Stimulated activated effector memory CD8-positive, alpha-beta T cell treated with anti-CD3 and anti-CD28 coated beads, Interleukin-12 subunit alpha, Interleukin-12 subunit beta, amount 100 ng/mL, for 72 hours (primary cell): ENCODE results near the gene PTPN13.
"Not testable (repeated sequence)": the region's sequence is repeated elsewhere in the genome, so short reads cannot be mapped to it uniquely, and the experiment has no call there.

Experiments used
- ATAC-seq: fragments of 150-1000 bp; cut with Tn5 transposase; 2 replicates; pipeline ENCODE4 v1.10.0; 2021
- DNase-seq, 2 donors: peaks; one replicate each; pipeline ENCODE4 v3.0.0; 2021 to 2022; ENCODE audit warnings: low spot score in 2 of 2
- H3K27ac Mint-ChIP-seq: one replicate; pipeline ENCODE4 v1.8.0; 2022; ENCODE audit warnings: mild to moderate bottlenecking, mixed read lengths
- H3K36me3 Mint-ChIP-seq: one replicate; pipeline ENCODE4 v1.8.0; 2022; ENCODE audit warnings: mild to moderate bottlenecking, mixed read lengths
- H3K4me1 Mint-ChIP-seq: one replicate; pipeline ENCODE4 v1.8.0; 2022; ENCODE audit warnings: mixed read lengths
- H3K4me3 Mint-ChIP-seq: one replicate; pipeline ENCODE4 v1.8.0; 2022; ENCODE audit warnings: mild to moderate bottlenecking, mixed read lengths
- H3K9me3 Mint-ChIP-seq: one replicate; pipeline ENCODE4 v1.8.0; 2022; ENCODE audit warnings: mixed read lengths

Gene PTPN13

DNA sequence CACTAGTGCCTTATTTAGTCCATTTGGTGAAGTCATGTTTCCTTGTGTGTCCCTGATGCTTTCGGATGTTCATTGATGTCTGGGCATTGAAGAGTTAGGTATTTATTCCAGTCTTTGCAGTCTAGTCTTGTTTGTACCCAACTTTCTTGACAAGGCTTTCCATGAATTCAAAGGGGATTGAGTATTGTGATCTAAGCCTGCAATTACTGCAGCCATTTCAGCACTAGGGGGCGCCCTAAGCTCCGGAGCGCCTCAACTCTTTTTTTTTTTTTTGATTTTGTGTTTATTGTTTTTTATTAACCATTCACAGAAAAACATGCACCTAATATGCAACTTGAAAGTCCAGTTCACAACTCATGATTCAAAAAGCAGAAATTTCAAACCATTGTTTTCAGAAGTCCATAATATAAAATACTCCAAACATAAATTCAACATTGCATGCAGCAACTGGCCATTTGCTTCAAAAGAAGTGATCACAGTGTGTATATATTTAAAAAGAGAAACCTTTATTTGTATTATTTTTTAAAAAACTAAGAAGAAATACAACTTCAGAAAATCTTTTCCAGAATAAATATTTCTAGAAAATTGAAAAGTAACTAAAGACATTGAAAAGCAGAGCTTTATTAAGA, 59.2 kb downstream of the PTPN13 start:
- peaks cover 6% of the 10 kb centered on the region for H3K4me1 Mint-ChIP-seq
- DNase-seq: no peak
- H3K9me3 Mint-ChIP-seq: peaks cover 29% of the 10 kb centered on the region

DNA sequence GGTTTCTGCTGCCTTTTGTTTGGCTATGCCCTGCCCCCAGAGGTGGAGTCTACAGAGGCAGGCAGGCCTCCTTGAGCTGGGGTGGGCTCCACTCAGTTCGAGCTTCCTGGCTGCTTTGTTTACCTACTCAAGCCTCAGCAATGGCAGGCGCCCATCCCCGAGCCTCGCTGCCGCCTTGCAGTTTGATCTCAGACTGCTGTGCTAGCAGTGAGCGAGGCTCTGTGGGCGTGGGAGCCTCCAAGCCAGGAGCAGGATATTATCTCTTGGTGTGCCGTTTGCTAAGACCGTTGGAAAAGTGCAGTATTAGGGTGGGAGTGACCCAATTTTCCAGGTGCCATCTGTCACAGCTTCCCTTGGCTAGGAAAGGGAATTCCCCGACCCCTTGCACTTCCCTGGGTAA, 62.7 kb downstream of the PTPN13 start:
- not testable (repeated sequence) for H3K36me3 Mint-ChIP-seq, DNase-seq, H3K4me3 Mint-ChIP-seq, H3K4me1 Mint-ChIP-seq, H3K27ac Mint-ChIP-seq, ATAC-seq
- H3K9me3 Mint-ChIP-seq: peaks cover 14% of the 10 kb centered on the region

More for the DNA sequence above, 59.2 kb downstream of the PTPN13 start:
- ATAC-seq: no peak
- Mint-ChIP-seq H3K4me3 (no peak overlapping the region), H3K36me3 (no peaks in the 10 kb centered on the region), H3K27ac (no peak overlapping the region)

DNA sequence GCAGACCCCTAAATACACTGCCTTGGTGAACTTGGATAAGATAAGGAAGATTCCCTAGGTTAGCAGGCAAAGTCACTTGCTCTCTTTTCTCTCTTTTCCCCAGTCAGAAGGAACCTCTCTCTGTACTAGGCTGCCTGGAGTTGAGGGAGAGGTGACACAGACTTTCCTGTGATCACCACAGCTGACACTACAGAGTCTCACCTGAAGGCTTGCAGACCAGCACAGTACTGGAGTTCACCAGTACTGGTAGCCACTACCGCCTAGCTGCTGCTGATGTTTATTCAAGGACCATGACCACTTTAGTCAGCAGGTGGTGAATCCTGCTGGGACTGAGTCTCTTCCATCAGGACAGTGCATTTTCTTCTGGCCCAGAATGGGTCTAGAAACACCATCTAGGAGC, 63.3 kb downstream of the PTPN13 start:
- Mint-ChIP-seq H3K9me3 (peaks cover 11% of the 10 kb centered on the region), H3K27ac (no peak overlapping the region), H3K4me3 (no peak overlapping the region), H3K36me3 (no peaks in the 10 kb centered on the region), H3K4me1 (peaks cover 6% of the 10 kb centered on the region)
- ATAC-seq: peak; percentile 65
- DNase-seq: no peak

DNA sequence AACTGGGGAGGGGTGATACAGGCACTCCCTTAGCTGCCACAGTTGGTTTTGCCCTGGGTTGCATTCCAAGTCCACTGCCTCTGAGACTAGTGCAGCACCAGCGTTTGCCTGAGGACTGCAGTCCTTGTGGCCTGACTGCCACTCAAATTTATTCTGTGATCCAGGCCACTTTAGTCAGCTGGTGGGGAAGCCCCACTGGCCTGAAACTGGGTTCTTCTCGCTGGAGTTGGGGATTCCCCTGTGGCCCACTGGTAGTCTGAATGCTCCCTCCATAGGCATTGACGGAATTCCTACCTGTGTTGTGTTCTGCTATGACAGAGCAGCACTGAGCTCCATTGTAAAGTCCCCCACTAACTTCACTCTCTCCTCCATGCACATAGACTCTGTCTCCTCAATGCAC, 63.8 kb downstream of the PTPN13 start:
- H3K4me3 Mint-ChIP-seq: no peak overlapping the region
- peaks cover 6% of the 10 kb centered on the region for H3K9me3 Mint-ChIP-seq
- H3K36me3 Mint-ChIP-seq: no peaks in the 10 kb centered on the region
- ATAC-seq (peak; percentile 47), DNase-seq (no peak)
- H3K27ac Mint-ChIP-seq: no peak overlapping the region
- peaks cover 6% of the 10 kb centered on the region for H3K4me1 Mint-ChIP-seq

DNA sequence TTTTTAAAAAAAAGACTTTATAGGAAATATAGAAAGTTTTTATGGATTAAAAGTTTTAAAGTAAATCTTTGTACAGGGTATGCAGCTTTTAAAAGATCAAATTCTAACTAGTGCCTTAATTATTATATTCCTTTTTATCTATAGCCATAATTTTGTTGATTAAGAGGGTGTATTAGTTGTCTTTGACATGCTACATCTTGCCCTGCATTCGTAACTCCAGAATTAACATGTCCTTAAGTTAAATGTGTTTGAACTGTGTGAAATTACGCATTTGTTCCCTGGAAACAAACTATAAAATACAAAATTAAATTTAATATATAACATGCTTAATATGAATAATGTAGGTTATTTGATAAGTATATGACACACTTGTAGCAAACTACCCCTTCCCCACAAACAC, 66.3 kb downstream of the PTPN13 start:
- Mint-ChIP-seq H3K36me3 (no peaks in the 10 kb centered on the region), H3K4me3 (no peak overlapping the region), H3K4me1 (peaks cover 6% of the 10 kb centered on the region), H3K27ac (no peak overlapping the region), H3K9me3 (peaks cover 3% of the 10 kb centered on the region)
- DNase-seq: no peak
- no peak for ATAC-seq

DNA sequence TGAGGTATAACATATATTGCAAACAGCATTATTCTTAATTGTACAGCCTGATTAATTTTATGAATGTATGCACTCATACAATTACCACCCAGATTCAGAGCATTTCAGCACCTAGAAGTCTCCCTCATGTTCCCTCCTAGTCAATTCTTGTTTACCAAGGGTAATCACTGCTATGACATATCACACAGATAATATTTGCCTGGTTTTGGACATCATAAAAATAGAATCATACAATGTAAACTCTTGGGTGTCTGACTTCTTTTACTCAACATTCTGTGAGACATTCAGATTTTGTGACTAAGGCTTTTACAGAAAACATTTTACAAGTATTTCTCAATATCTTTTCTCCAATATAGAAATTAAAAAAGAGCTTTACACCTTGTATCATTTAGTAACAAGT, 66.9 kb downstream of the PTPN13 start:
- Mint-ChIP-seq H3K36me3 (no peaks in the 10 kb centered on the region), H3K27ac (no peak overlapping the region), H3K4me1 (peaks cover 6% of the 10 kb centered on the region), H3K9me3 (no peaks in the 10 kb centered on the region), H3K4me3 (no peak overlapping the region)
- DNase-seq: no peak
- no peak for ATAC-seq

DNA sequence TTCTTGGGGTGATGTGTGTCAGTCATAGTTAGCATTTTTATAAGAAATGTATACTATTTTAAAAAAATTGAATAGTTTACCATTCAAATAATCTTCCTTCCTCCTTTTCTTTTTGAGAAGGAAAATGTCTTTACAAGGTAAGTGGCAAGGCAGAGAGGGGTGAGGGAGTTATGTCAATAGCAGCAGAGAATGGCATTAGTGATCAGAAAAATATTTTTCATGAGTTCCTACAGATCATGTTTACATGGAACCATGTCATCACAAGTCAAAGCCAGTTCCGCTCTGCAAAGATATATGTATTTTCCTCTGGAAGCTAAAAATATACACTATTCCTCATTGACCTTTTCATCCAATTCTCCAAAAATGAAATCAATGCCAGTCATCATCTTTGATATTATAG, 67.3 kb downstream of the PTPN13 start:
- H3K27ac Mint-ChIP-seq: no peak overlapping the region
- H3K36me3 Mint-ChIP-seq: no peaks in the 10 kb centered on the region
- H3K4me3 Mint-ChIP-seq: no peak overlapping the region
- no peak for ATAC-seq
- no peaks in the 10 kb centered on the region for H3K9me3 Mint-ChIP-seq
- H3K4me1 Mint-ChIP-seq: peaks cover 6% of the 10 kb centered on the region
- DNase-seq: no peak

DNA sequence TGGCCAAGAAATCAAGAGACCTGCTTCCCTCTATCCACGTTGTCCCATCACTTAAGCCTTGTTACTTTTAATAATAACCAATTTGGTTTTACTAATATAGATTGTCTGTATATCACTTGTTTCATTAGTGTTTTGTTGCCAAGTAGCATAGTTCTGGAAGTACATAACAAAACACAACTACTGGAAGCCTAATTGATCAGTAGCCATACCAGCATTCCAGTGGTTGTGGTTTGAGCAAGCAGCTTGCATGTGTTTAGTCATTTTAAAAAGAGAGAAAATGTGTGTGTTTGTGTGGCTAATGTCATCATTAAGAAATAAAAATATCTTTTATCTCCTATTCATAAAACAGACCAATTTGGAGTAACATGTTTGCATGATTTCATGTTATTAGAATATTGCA, 70.8 kb downstream of the PTPN13 start:
- H3K36me3 Mint-ChIP-seq: no peaks in the 10 kb centered on the region
- H3K4me3 Mint-ChIP-seq: no peak overlapping the region
- H3K4me1 Mint-ChIP-seq: no peaks in the 10 kb centered on the region
- ATAC-seq (no peak), DNase-seq (no peak)
- no peaks in the 10 kb centered on the region for H3K9me3 Mint-ChIP-seq
- no peak overlapping the region for H3K27ac Mint-ChIP-seq

DNA sequence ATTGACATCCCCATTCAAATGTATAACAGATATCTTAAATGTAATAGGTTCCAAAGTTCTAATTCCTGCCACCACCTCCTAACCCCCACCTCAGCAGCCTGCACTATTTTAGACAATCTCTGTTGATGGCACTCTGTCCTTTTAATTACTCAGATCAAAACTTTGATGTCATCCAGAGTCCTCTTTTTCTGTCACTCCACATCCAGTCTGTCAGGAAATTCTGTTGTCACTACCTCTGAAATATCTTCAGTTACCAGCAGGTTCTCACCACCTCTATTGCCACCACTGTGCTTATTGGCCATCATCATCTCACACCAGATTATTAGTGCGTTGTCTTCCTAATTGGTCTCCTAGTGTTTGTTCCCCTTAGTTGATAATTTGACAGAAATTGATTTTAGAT, 76.2 kb downstream of the PTPN13 start:
- DNase-seq (no peak), ATAC-seq (peak; percentile 80)
- H3K9me3 Mint-ChIP-seq: no peaks in the 10 kb centered on the region
- peaks cover 6% of the 10 kb centered on the region for H3K4me1 Mint-ChIP-seq
- peak overlapping the region; percentile 32 for H3K27ac Mint-ChIP-seq
- no peaks in the 10 kb centered on the region for H3K36me3 Mint-ChIP-seq
- H3K4me3 Mint-ChIP-seq: peak overlapping the region; percentile 16

DNA sequence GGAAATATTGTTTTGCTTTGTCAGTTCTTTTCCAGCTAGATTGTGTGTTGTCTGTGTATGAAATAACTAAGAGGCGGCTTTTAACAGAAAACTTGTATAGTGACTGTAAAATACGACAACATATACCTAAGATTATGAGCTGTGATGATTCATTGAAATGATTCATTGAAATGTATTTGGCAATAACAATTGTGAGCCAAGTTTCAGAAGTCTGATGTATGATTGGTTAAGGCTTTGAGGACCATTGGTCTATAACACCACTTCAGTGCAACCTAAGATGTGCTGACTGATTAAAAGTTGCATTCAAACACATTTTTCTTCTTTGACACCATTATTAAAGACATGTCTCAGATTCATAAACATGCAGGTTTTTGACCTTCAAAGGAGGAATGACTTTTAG, 76.6 kb downstream of the PTPN13 start:
- Mint-ChIP-seq H3K9me3 (no peaks in the 10 kb centered on the region), H3K36me3 (no peaks in the 10 kb centered on the region), H3K4me1 (peaks cover 6% of the 10 kb centered on the region), H3K4me3 (peak overlapping the region; percentile 16), H3K27ac (peak overlapping the region; percentile 32)
- ATAC-seq: peak; percentile 88
- DNase-seq: no peak

DNA sequence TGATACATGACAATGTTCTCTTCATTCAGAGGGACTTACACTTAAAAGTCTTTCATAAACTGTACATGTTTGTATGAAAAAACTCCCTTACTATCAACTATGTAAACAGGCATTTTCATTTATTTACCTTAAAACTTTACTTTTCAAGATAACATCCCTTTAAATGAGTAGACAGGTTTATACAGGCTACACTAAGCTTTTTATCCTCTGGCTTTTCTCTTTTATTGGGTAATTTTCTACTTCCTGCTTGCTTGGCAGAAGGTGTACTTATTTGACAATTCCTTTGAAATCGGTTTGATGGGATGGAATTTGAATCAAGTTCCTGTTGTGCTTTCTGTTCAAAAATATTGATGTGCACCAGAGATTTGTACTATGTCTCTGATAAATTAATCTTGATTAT, 81.4 kb downstream of the PTPN13 start:
- H3K27ac Mint-ChIP-seq: no peak overlapping the region
- no peak for DNase-seq
- no peak overlapping the region for H3K4me3 Mint-ChIP-seq
- peaks cover 3% of the 10 kb centered on the region for H3K4me1 Mint-ChIP-seq
- no peaks in the 10 kb centered on the region for H3K36me3 Mint-ChIP-seq
- peaks cover 2% of the 10 kb centered on the region for H3K9me3 Mint-ChIP-seq
- ATAC-seq: no peak

DNA sequence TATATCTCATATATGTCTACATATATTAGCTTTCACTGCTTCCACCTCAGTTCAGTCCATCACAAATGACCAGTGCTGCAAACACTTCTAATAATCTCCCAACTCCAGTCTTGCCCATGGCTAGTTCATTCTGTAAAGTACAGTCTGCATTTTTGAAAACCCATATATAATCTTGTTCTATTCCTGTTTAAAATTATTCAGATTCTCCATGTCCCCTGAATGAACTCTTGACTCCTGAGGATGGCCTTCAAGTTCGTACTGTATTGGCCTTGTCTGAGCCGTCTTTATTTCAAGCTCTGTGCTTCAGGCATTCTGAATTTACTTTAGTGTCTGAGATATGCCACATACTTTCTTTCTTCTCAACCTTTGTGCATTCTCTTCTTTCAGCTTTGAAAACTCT, 84.7 kb downstream of the PTPN13 start:
- H3K4me3 Mint-ChIP-seq: no peak overlapping the region
- no peaks in the 10 kb centered on the region for H3K4me1 Mint-ChIP-seq
- DNase-seq (no peak), ATAC-seq (no peak)
- H3K9me3 Mint-ChIP-seq: peaks cover 2% of the 10 kb centered on the region
- H3K27ac Mint-ChIP-seq: no peak overlapping the region
- no peaks in the 10 kb centered on the region for H3K36me3 Mint-ChIP-seq

DNA sequence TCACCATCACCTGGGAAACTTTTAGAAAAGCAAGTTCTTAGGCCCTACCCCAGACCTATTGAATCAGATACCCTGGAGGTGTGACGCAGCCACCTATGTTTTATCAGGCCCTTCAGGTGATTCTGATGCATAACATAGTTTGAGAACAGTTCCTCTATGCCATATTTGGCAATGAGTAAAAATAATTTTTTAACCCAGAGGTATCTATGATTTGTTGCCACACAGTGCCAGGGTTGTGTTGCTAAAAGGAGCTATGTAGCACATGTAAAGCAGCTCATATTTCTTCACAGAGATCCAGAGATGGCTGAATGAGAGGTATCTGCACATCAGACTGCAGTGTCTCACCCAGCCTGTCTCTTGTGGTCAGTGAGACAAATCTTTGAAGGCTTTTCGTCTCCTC, 85.3 kb downstream of the PTPN13 start:
- H3K4me3 Mint-ChIP-seq: no peak overlapping the region
- DNase-seq (no peak), ATAC-seq (no peak)

DNA sequence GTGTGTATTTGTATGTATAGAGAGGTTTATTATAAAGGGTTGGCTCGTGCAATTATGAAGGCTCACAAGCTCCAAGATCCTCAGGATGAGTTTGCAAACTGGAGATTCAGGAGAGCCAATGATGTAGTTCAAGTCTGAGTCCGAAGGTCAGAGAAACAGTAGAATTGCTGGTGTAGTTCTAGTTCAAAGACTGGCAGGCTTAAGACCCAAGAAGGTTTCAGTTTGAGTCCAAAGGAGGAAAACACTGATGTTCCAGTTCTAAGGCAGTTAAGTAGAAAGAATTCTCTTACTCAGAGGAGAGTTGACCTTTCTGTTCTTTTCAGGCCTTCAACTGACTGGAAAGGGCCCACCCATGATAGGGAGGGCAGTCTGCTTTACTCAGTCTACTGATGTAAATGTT, 89.1 kb downstream of the PTPN13 start:
- H3K36me3 Mint-ChIP-seq: no peaks in the 10 kb centered on the region
- no peaks in the 10 kb centered on the region for H3K9me3 Mint-ChIP-seq
- ATAC-seq: no peak
- DNase-seq: no peak
- no peak overlapping the region for H3K27ac Mint-ChIP-seq
- H3K4me1 Mint-ChIP-seq: no peaks in the 10 kb centered on the region
- H3K4me3 Mint-ChIP-seq: no peak overlapping the region

More for the DNA sequence above, 85.3 kb downstream of the PTPN13 start:
- Mint-ChIP-seq H3K36me3 (no peaks in the 10 kb centered on the region), H3K9me3 (peaks cover 2% of the 10 kb centered on the region), H3K27ac (no peak overlapping the region), H3K4me1 (no peaks in the 10 kb centered on the region)

DNA sequence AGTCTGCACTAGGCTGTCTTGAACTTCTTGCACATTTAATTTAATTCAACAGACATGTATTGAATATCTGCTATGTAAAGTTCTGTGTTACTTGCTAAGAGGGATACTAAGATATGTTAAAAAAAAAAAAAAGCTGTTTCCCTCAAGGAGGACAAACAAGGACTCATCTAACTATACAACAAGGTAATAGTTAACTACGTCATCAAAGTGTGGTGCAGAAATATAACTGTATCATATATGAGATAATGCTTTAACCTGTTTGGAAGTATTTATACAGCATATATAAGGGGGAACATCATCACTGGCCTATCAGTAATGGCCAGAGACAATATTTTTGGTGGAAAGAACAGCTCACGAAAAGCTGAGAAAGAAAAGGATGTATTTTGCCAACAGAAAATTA, 89.9 kb downstream of the PTPN13 start:
- ATAC-seq: no peak
- Mint-ChIP-seq H3K9me3 (no peaks in the 10 kb centered on the region), H3K27ac (no peak overlapping the region), H3K4me1 (no peaks in the 10 kb centered on the region), H3K36me3 (no peaks in the 10 kb centered on the region), H3K4me3 (no peak overlapping the region)
- DNase-seq: no peak

DNA sequence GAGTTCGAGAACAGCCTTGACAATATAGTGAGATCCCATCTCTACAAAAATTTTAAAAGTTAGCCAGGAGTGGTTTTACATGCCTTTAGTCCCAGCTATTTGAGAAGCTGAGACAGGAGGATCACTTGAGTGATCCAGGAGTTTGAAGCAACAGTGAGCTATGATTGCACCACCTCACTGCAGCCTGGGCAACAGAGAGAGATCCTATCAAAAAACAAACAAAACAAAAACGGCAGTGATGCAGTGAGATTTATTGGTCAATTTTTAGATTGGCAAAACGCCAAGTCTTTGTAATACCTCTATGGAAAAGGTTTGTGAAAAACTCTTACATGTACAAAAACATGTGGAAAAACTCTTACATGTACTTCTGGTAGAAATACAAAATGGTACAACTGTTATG, 91.3 kb downstream of the PTPN13 start:
- no peak overlapping the region for H3K27ac Mint-ChIP-seq
- ATAC-seq: no peak

DNA sequence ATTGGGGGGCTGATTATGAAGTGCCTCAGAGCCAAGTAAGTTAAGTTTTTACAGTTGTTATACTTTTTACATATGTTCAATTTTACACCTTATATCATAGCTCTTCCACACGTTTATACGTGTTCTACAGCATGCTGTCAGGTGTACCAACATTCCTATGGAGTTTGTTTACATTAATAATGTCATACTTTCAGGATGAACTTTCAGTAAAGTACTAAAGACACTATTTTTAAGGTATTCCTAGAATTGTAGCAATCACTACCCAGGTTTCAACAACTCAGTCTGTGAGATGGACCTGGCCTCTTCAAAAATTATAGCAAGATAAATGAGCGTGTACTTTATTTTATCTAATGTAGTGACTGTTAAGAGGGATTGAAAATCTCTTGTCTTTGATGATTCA, 92.6 kb downstream of the PTPN13 start:
- no peak for DNase-seq
- H3K27ac Mint-ChIP-seq: no peak overlapping the region

More for the DNA sequence above, 91.3 kb downstream of the PTPN13 start:
- H3K36me3 Mint-ChIP-seq: no peaks in the 10 kb centered on the region
- no peaks in the 10 kb centered on the region for H3K4me1 Mint-ChIP-seq
- H3K9me3 Mint-ChIP-seq: no peaks in the 10 kb centered on the region
- H3K4me3 Mint-ChIP-seq: no peak overlapping the region
- no peak for DNase-seq

More for the DNA sequence above, 92.6 kb downstream of the PTPN13 start:
- no peak for ATAC-seq
- H3K9me3 Mint-ChIP-seq: no peaks in the 10 kb centered on the region
- no peaks in the 10 kb centered on the region for H3K4me1 Mint-ChIP-seq
- H3K4me3 Mint-ChIP-seq: no peak overlapping the region
- H3K36me3 Mint-ChIP-seq: no peaks in the 10 kb centered on the region
